Fibroblast of villous mesenchyme (primary cell): Measurements from ENCODE around the gene TNIP1. TPM values are rescaled to one million over a fixed set of nuclear protein-coding genes. Genes with fewer than 3 reads are reported as not detected.

ENCODE experiments used
- DNase-seq: peaks from one replicate; pipeline ENCODE4 v3.0.0-alpha.2; 2010; ENCODE audit warnings: low read depth
- H3K4me3 ChIP-seq: 2 replicates; pipeline ENCODE4 v1.5.1; 2011; ENCODE audit warnings: low read depth, mild to moderate bottlenecking, low read length
- total RNA-seq: library from RNA; depleted of rRNA; stranded (reverse); fragments of >200 nt; gene quantifications from 2 replicates; pipeline ENCODE4 v1.2.3, GENCODE V29; 2012
- TF ChIP-seq, protein P1 (sequence below): IDR thresholded peaks from 2 replicates; pipeline ENCODE4 v1.5.1; 2012; ENCODE audit warnings: low read depth, mild to moderate bottlenecking, low read length; ENCODE audit not compliant: insufficient read depth

Gene TNIP1
- total RNA-seq, 1 donor = 108 TPM

DNA sequence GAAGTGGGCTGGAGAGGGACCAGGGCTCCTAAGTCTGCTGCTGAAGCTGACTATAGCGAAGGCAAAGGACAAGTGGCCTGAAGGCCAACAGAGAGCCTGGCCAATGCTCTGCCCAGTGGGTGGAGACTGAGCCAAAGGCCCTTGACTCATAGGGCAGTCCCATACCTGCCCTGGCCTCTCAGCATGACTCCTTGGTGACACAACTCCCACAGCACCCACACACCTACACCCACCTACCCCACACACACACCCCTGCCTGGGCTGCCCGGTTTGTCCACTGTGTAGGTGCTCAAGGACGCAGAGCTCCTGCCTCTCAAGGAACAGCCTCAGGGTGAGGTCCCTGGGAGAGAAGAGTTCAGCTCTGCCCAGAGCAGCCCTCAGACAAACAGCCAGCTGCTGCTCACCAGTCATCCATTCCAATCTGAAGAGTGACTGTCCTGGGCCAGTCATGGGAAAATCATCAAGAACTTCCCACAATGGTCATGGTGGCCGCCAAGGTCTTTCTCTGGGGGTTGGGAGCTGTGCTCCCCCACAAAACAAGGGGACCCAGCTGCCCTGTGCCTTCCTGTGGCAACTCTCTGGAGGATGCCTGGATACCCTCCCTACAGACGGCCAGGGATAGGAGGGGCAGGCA, 5.0 kb downstream of the TNIP1 start:
- no peak for DNase-seq
- TF ChIP-seq, protein P1, sequence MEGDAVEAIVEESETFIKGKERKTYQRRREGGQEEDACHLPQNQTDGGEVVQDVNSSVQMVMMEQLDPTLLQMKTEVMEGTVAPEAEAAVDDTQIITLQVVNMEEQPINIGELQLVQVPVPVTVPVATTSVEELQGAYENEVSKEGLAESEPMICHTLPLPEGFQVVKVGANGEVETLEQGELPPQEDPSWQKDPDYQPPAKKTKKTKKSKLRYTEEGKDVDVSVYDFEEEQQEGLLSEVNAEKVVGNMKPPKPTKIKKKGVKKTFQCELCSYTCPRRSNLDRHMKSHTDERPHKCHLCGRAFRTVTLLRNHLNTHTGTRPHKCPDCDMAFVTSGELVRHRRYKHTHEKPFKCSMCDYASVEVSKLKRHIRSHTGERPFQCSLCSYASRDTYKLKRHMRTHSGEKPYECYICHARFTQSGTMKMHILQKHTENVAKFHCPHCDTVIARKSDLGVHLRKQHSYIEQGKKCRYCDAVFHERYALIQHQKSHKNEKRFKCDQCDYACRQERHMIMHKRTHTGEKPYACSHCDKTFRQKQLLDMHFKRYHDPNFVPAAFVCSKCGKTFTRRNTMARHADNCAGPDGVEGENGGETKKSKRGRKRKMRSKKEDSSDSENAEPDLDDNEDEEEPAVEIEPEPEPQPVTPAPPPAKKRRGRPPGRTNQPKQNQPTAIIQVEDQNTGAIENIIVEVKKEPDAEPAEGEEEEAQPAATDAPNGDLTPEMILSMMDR = no peak
- no peak overlapping the region for H3K4me3 ChIP-seq

DNA sequence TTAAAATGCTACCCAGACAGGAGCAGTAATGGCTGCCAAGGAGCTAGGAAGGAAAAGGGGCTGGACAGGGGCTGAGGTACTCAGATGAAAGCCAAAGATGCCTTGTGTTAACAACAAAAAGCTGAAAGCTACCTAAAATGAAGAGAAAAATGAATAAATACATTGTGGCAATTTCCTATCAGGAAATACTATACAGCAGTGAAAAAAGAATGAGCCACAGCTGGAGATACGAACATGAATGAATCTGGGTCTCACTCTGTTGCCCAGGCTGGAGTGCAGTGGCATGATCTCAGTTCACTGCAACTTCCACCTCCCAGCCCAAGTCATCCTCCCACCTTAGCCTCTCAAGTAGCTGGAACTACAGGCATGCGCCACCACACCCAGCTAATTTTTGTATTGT, 6.3 kb downstream of the TNIP1 start:
- H3K4me3 ChIP-seq = no peak overlapping the region
- DNase-seq = no peak
- TF ChIP-seq, protein P1 = no peak

DNA sequence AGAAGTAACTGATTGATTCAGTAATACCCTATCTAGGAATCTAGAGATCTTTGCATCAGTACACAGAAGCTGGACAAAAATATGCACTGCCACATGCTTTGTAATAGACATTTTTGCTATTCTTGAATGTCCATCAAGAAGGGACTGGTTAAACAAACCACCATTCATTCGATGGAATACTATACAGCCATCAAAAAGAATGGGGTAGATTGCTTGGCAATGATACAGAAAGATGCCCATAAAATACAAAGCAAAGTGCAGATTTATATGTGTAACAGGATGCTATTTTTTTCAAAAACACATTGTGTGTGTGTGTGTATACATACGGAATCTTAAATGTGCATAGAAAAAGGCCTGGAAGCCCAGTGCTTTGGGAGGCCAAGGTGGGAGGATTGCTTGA, 7.6 kb downstream of the TNIP1 start:
- TF ChIP-seq, protein P1 = no peak
- DNase-seq = no peak
- no peak overlapping the region for H3K4me3 ChIP-seq

DNA sequence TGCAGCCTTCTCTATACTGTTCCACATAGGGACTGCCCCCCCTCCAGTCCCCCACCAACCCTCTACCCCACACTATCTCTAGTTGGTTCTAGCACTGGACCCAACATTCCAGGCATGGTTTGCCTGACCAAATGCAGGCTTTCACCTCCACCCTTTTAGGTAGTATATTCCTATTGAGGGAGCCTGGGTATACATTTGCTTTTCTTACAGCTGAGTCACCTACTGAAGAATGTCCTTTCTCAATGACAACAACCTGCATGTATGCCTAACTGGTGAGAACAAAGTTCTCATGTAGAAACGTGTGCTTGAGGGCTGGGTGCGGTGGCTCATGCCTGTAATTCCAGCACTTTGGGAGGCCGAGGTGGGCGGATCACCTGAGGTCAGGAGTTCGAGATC, 8.2 kb downstream of the TNIP1 start:
- TF ChIP-seq, protein P1 = no peak
- H3K4me3 ChIP-seq = no peak overlapping the region
- DNase-seq = peak; percentile 46

DNA sequence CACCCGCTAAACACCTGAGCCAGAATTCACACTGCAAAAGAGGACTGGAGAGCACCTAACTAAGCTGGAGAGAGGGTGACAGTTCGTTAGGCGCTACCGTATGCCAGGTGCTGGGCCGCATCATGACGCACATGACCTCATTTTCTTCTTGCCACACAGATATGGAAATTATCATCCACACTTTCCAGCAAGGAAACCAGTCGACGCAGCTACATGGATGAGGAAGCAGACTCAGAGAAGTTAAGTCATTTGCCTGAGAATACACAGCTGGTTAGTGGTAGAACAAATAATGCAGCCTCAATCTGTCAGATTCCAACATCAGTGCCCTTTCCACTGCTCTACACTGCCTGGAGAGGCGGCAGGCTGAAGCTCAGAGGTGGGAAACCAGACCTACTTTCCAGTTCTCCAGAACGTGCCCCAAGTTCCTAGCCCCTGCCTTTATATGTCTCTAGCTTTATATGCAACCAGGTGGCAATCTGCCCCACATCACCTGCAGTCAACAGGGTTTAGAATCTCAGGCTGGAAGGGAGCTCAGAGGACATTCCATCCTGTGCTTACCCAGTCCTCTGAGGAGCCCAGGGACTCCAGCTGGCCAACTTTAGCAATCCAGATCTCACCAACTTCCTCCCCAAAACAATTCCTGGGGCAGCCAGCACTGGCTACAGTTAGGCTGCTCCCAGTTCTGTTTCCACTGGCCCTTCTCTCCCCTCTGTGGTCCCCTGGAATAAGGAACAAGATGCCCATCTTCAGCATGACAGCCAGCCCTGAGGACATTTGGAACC, 8.8 kb downstream of the TNIP1 start:
- no peak overlapping the region for H3K4me3 ChIP-seq
- TF ChIP-seq, protein P1 = no peak
- DNase-seq = no peak

DNA sequence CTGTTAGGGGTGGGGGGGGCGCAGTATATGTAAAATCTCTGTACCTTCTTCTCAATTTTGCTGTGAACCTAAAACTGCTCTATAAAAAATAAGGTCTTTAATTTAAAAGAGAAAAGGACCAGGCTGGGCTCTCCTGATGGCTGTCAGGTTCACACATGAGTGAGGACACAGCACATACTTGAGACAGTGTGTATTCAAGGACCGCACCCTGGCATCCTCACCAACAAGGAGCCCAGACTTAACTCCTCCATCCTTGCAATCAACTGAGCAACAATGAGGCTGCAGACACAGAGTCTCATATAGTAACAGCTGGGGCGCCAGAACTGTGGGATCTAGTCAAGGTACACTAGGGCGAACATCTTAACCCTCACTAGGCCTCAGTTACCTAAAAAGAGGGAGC, 9.8 kb downstream of the TNIP1 start:
- H3K4me3 ChIP-seq = no peak overlapping the region
- TF ChIP-seq, protein P1 = no peak
- no peak for DNase-seq

DNA sequence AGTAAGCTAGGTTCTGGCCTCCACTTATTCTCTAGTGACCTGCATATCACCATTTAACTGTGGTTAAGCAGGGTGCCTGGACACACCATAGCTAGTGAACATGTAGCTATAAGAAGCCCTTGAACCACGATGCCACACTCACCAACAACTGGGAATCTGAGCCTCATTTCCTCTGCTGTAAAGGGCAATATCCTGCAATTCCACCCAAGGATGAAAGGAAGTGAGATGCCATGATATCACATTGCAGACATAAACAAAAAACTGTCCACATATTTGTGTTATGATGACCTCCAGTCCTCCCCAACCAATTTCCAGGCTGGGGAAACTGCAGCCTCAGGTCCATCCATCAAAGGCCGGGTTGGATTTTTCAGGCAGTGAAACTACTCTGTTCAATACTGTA, 10.4 kb downstream of the TNIP1 start:
- H3K4me3 ChIP-seq = no peak overlapping the region
- peak; percentile 68 for DNase-seq
- TF ChIP-seq, protein P1 = no peak
